ENCODE results near the gene RSBN1. TPM values are rescaled to one million over a fixed set of nuclear protein-coding genes. Genes with fewer than 3 reads are reported as not detected.
A peak's percentile ranks its signal among the peaks of the same experiment; 100 is the strongest.

Gene RSBN1
- total and polyA plus RNA-seq, 8 donors, result 3.5 to 13.6 (median 10.1) TPM

DNA sequence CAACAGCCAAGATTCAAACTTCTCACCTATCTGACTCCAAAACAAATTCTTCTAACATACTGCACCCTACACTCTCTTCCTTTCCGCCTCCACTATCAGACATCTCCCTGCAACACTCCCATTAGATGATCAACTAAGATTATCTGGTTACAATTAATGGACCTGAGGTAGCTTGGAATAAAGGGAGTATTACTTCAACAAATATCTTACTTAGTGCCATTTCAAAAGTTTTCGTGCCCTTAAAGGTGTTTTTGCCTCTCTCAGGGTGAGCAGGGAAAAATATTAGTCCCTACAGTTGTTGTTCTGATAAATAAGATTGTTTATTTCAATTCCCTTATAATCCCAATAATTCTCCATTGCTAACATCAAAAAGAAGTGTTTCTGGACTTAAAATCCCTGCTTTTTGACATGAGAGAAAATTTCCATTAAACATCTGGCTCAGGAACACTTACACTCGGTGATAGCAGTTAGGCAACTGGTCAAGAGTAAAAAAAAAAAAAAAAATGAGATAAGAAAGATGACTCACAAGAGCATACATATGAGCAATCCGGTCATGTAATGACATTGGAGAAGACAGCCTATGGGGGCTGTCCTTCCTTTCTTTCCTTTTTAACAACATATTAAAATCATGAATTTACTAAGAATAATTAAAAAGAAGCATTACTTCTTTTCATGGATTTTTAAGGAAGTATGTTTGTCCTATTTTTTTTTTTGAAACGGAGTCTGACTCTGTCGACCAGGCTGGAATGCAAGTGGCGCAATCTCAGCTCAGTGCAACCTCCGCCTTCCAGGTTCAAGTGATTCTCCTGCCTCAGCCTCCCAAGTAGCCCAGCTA, 7.6 kb downstream of the RSBN1 start:
- Histone ChIP-seq H3K27ac (peak overlapping the region; percentile 49 to 84 (median 69)), H3K4me3 (peak overlapping the region in 1 of 4 donors; percentile 5), H3K4me1 (peaks cover 18 to 63% (median 60%) of the 10 kb centered on the region in 3 donors), H3K27me3 (no peaks in the 10 kb centered on the region), H3K9me3 (no peaks in the 10 kb centered on the region), H3K36me3 (no peaks in the 10 kb centered on the region)
- ATAC-seq (peak; percentile 90 to 94 (median 92)), DNase-seq (peak in 1 of 6 donors; percentile 34), FAIRE-seq (peak; percentile 37)
- no peak for TF ChIP-seq CTCF (IDR thresholded peaks at IDR 0.05)
- 32% methylated on average over 8 of the region's 8 CpGs for WGBS, 2 donors
- intact Hi-C loops (cut with DNase I), result no loop called here

GRCh38 chr1:113802367-113803007, 9.8 kb downstream of the RSBN1 start:
- no peak for DNase-seq
- H3K4me1 ChIP-seq, result peaks cover 23 to 62% (median 49%) of the 10 kb centered on the region in 3 donors
- WGBS, 2 donors, result 93 to 94% methylated on average over 3 of the region's 3 CpGs
- intact Hi-C loops (cut with DNase I), result no loop called here
- TF ChIP-seq CTCF (IDR thresholded peaks at IDR 0.05), result no peak
- no peaks in the 10 kb centered on the region for H3K36me3 ChIP-seq
- H3K4me3 ChIP-seq, result no peak overlapping the region
- no peak for FAIRE-seq
- no peak for ATAC-seq
- H3K9me3 ChIP-seq, result no peaks in the 10 kb centered on the region
- H3K27me3 ChIP-seq, result no peaks in the 10 kb centered on the region
- peak overlapping the region in 1 of 4 donors; percentile 84 for H3K27ac ChIP-seq

DNA sequence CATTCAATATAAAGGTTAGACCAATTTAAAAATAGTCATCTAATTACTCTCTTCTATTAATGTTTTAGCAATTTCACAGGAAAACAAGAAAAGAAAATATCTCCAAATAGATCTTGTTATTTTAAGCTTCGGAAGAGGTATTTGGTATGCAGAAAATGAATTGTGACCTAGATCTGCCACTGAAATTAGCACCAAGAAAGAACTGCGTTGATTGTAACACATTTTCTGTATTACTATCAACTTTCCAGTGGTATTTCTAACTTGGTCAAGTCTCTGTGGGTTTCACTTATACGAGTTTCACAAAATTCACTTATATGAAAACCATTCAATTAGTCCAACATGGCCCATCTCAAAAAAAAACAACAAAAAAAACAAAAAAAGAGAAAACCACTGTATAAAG, 11.8 kb downstream of the RSBN1 start:
- FAIRE-seq (no peak), ATAC-seq (no peak), DNase-seq (no peak)
- peaks cover 23 to 57% (median 45%) of the 10 kb centered on the region in 3 donors for H3K4me1 ChIP-seq
- H3K27ac ChIP-seq, result no peak overlapping the region
- peaks cover 0 to 9% (median 0%) of the 10 kb centered on the region in 3 donors for H3K36me3 ChIP-seq
- H3K27me3 ChIP-seq, result no peaks in the 10 kb centered on the region
- TF ChIP-seq CTCF (IDR thresholded peaks at IDR 0.05), result no peak
- intact Hi-C loops (cut with DNase I), result no loop called here
- H3K4me3 ChIP-seq, result no peak overlapping the region
- no peaks in the 10 kb centered on the region for H3K9me3 ChIP-seq
- 64 to 66% methylated on average over 3 of the region's 3 CpGs for WGBS, 2 donors

DNA sequence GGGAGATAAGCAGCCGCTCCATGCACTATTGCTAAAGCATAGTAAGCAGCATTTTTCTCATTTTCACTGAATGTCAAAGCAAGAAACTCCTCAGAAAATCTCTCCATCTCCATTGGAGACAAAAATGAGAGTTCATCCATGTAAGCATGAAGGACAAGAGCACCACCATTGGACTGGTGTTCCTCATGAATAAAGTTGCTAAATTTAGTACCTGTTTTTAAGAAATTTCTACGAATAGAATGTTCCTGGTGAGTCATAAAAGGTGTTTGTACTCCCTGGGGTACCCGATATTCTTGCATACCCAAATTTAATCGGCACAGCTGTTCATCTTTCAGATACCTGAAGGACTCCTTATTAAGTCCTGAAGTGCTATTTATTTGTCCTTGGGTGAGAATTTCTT, 14.8 kb downstream of the RSBN1 start:
- Histone ChIP-seq H3K27me3 (no peaks in the 10 kb centered on the region), H3K4me1 (peaks cover 40 to 55% (median 42%) of the 10 kb centered on the region in 3 donors), H3K27ac (no peak overlapping the region), H3K4me3 (no peak overlapping the region), H3K36me3 (peaks cover 0 to 9% (median 0%) of the 10 kb centered on the region in 3 donors), H3K9me3 (no peaks in the 10 kb centered on the region)
- no peak for TF ChIP-seq CTCF (IDR thresholded peaks at IDR 0.05)
- no peak for FAIRE-seq
- WGBS, 2 donors, result 67 to 78% methylated on average over 4 of the region's 4 CpGs
- intact Hi-C loops (cut with DNase I), result no loop called here
- DNase-seq, result no peak
- no peak for ATAC-seq
